ENCODE measurements around the gene TAS1R2. TPM values are rescaled to one million over a fixed set of nuclear protein-coding genes. Genes with fewer than 3 reads are reported as not detected.

The TAS1R2 gene
- total RNA-seq, 5 donors from 2014 or later (not counting 1 experiment from before 2014, with no cell fraction given) = not detected

Other genes with a start within 250 kb of the TAS1R2 start
- gene PAX7, start 228.8 kb downstream of the TAS1R2 start, total RNA-seq = not detected
- gene ALDH4A1, start 42.9 kb upstream of the TAS1R2 start, total RNA-seq = 1 to 10 TPM in 4 of 5 donors, under 1 TPM in 1; 0.85 to 2.8 (median 2.2) TPM
- gene IFFO2, start 97.0 kb upstream of the TAS1R2 start, total RNA-seq = 10 to 100 TPM; 36.0 to 76.2 (median 37.7) TPM